SK-N-SH (cell line): ENCODE results near the gene UGT1A4. TPM values are rescaled to one million over a fixed set of nuclear protein-coding genes. Genes with fewer than 3 reads are reported as not detected.

Experiments used
- CTCF ChIA-PET: fragments of 300-600, 350-600 bp; formaldehyde crosslinking; extraction: SDS; loops from one replicate; lab custom pipeline; 2021; lab: Yijun Ruan, JAX
- POLR2A ChIA-PET: fragments of 350-600 bp; sonication (Branson Sonifier 250); formaldehyde crosslinking; extraction: SDS; loops from one replicate; lab custom pipeline; 2020; ENCODE audit warnings: antibody characterized with exemption, inconsistent platforms; lab: Yijun Ruan, JAX
- DNase-seq: peaks from one replicate; pipeline ENCODE4 v3.0.0; 2012
- H2AFZ ChIP-seq: fragments of 200-600 bp; sonication (generic); 2 replicates; pipeline ENCODE4 v1.8.1; 2016; ENCODE audit warnings: antibody characterized with exemption, mild to moderate bottlenecking, low read depth
- H3F3A ChIP-seq: fragments of 200-600 bp; sonication (generic); replicated peaks from 2 replicates; pipeline ENCODE3; 2016; ENCODE audit warnings: antibody characterized with exemption, mild to moderate bottlenecking; ENCODE audit not compliant: insufficient read depth
- H3K27ac ChIP-seq, 2 experiments: fragments of 200-500 bp in 1 of 2; fragments of 200-600 bp in 1 of 2; sonication (Bioruptor generic) in 1 of 2; sonication (generic), shearing (Covaris generic) in 1 of 2; 2 replicates each; pipeline versions ENCODE4 v1.5.1 to v1.6.1; 2014 to 2016; ENCODE audit warnings: low read depth in 2 of 2, inconsistent platforms in 1 of 2, low read length in 1 of 2, mild to moderate bottlenecking in 1 of 2, mixed read lengths in 1 of 2
- H3K27me3 ChIP-seq: fragments of 200-600 bp; sonication (generic), shearing (Covaris generic); 2 replicates; pipeline ENCODE4 v1.6.1; 2016; ENCODE audit warnings: mixed run types; ENCODE audit not compliant: insufficient read depth
- H3K36me3 ChIP-seq, 2 experiments: fragments of 200-500 bp in 1 of 2; fragments of 200-600 bp in 1 of 2; sonication (Bioruptor generic) in 1 of 2; sonication (generic) in 1 of 2; replicated peaks in 1 of 2; 2 replicates each; pipeline versions ENCODE3 to v1.5.1; 2014 to 2016; ENCODE audit warnings: low read length in 1 of 2, mild to moderate bottlenecking in 1 of 2; ENCODE audit not compliant: insufficient read depth in 2 of 2, control insufficient read depth in 1 of 2
- H3K4me1 ChIP-seq, 2 experiments: fragments of 200-500 bp in 1 of 2; fragments of 200-600 bp in 1 of 2; sonication (Bioruptor generic) in 1 of 2; sonication (generic), shearing (Covaris generic) in 1 of 2; 2 replicates each; pipeline versions ENCODE4 v1.5.1 to v1.6.1; 2014 to 2016; ENCODE audit warnings: low read depth in 1 of 2, low read length in 1 of 2, mixed run types in 1 of 2; ENCODE audit not compliant: insufficient read depth in 2 of 2, control insufficient read depth in 1 of 2
- H3K4me2 ChIP-seq: fragments of 200-600 bp; sonication (generic), shearing (Covaris generic); 2 replicates; pipeline ENCODE4 v1.6.1; 2017; ENCODE audit warnings: mixed run types
- H3K4me3 ChIP-seq, 2 experiments: fragments of 200-500 bp in 1 of 2; fragments of 200-600 bp in 1 of 2; sonication (Bioruptor generic) in 1 of 2; sonication (generic), shearing (Covaris generic) in 1 of 2; 2 replicates each; pipeline versions ENCODE4 v1.5.1 to v1.8.1; 2014 to 2016; ENCODE audit warnings: low read depth in 2 of 2, inconsistent platforms in 1 of 2, low read length in 1 of 2, mild to moderate bottlenecking in 1 of 2, mixed read lengths in 1 of 2, moderate library complexity in 1 of 2
- H3K79me2 ChIP-seq: fragments of 200-600 bp; sonication (generic); 2 replicates; pipeline ENCODE4 v1.8.1; 2017; ENCODE audit warnings: mild to moderate bottlenecking; ENCODE audit not compliant: insufficient read depth
- H3K9ac ChIP-seq: fragments of 200-600 bp; sonication (generic); 2 replicates; pipeline ENCODE4 v1.6.1; 2017; ENCODE audit warnings: mixed run types
- H3K9me2 ChIP-seq: fragments of 200-600 bp; sonication (generic); 2 replicates; pipeline ENCODE4 v1.6.1; 2017; ENCODE audit warnings: mixed run types
- H3K9me3 ChIP-seq: fragments of 200-600 bp; sonication (generic); 2 replicates; pipeline ENCODE4 v1.6.1; 2017; ENCODE audit warnings: mixed run types, mild to moderate bottlenecking, moderate library complexity
- H4K20me1 ChIP-seq: fragments of 200-600 bp; sonication (generic); 2 replicates; pipeline ENCODE4 v1.6.1; 2017; ENCODE audit warnings: mild to moderate bottlenecking, mixed run types; ENCODE audit not compliant: insufficient read depth
- EZH2phosphoT487 ChIP-seq: fragments of 200-600 bp; sonication (generic); IDR thresholded peaks from 2 replicates; pipeline ENCODE4 v1.6.1; 2017; ENCODE audit warnings: low read depth, mixed run types, mild to moderate bottlenecking, antibody characterized with exemption, moderate library complexity, borderline replicate concordance
- FOXM1 ChIP-seq: IDR thresholded peaks from 2 replicates; pipeline ENCODE4 v1.4.0; 2012; ENCODE audit warnings: low read depth, mild to moderate bottlenecking
- MXI1 ChIP-seq: IDR thresholded peaks from 2 replicates; pipeline ENCODE4 v1.6.1; 2012; ENCODE audit warnings: mild to moderate bottlenecking, low read depth, low read length, improper control_type of control experiment
- SIN3A ChIP-seq: IDR thresholded peaks from 2 replicates; pipeline ENCODE4 v1.6.1; 2012; ENCODE audit warnings: low read depth, mild to moderate bottlenecking, low read length, moderate library complexity, borderline replicate concordance
- ZBTB33 ChIP-seq: IDR thresholded peaks from 2 replicates; pipeline ENCODE4 v1.4.0; 2012; ENCODE audit warnings: low read depth, borderline replicate concordance
- WGBS: methylation state at CpG from one replicate; pipeline ENCODE4 v1.1.6; 2017; ENCODE audit warnings: low lambda C conversion rate; 5-methylcytosine and 5-hydroxymethylcytosine counted together
- polyA plus RNA-seq, 3 experiments: library from polyadenylated mRNA; depleted of rRNA; stranded (reverse); fragments of >200 nt; gene quantifications; 2 replicates each; pipeline ENCODE4 v1.2.3, GENCODE V29; 2012
- TF ChIP-seq, protein P1 (sequence below): fragments of 150-350 bp; IDR thresholded peaks from 2 replicates; pipeline ENCODE4 v1.6.1; 2017; ENCODE audit warnings: antibody characterized with exemption, low read length, low read depth, borderline replicate concordance

Gene UGT1A4
- polyA plus RNA-seq, 1 of the 3 experiments (the other 2 are of a cell fraction): not detected

- TF ChIP-seq, protein P1, sequence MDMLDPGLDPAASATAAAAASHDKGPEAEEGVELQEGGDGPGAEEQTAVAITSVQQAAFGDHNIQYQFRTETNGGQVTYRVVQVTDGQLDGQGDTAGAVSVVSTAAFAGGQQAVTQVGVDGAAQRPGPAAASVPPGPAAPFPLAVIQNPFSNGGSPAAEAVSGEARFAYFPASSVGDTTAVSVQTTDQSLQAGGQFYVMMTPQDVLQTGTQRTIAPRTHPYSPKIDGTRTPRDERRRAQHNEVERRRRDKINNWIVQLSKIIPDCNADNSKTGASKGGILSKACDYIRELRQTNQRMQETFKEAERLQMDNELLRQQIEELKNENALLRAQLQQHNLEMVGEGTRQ: no peak
- TF ChIP-seq FOXM1: no peak
Observed at GRCh38 chr2:233688341-233688740, 30.2 kb upstream of the UGT1A4 start (continued).

DNA sequence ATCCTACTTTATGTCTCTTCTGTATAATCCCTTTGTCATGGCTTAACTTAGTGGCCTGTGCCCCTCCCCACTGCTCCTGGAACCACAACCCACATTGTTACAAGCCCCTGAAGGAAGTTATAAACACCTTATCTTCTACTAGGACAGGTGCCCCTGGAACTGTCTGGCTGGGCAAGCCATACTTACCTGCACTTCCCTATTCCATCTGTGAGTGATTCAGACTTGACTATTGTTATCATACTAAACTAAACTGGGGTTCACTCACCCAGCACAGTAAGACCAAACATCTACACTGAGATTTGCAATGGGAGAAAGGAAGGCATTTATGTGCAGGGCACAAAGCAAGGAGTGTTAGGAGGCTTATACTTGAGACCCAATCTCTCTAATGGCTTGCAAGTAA is 29.5 kb upstream of the UGT1A4 start:
- Histone ChIP-seq H3K9me3 (no peaks in the 10 kb centered on the region), H3K4me1 (no peaks in the 10 kb centered on the region), H3K27ac (no peak overlapping the region), H3K79me2 (no peaks in the 10 kb centered on the region), H3K9me2 (no peaks in the 10 kb centered on the region), H3K4me3 (no peak overlapping the region), H3K36me3 (no peaks in the 10 kb centered on the region), H3K9ac (no peak overlapping the region), H3F3A (no peaks in the 10 kb centered on the region), H3K27me3 (no peaks in the 10 kb centered on the region), H2AFZ (no peak overlapping the region), H3K4me2 (no peak overlapping the region), H4K20me1 (no peaks in the 10 kb centered on the region)
- DNase-seq: no peak
- ChIA-PET POLR2A (no interaction called here), CTCF (no interaction called here)
- TF ChIP-seq MXI1 (no peak), SIN3A (no peak), ZBTB33 (no peak), EZH2phosphoT487 (no peak)

DNA sequence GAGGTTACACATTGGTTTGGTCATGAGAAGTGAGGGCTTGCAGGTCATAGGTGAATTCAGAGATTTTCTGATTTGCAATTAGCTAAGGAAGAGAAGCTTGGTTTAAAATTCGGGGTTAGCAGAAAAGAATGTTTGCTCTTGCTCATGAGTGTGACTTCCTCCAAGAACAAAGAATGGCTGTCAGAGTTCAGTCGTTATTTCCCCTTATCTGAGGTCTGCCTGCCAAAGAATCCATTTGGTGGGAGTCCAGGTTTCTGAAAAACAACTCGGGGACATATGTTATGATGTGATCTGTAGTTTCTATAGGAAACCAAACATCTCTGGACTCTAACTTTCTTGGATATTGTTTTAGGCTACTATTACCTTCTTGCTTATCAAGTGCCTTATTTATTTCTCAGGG is 29.0 kb upstream of the UGT1A4 start:
- no peaks in the 10 kb centered on the region for H3K4me1 ChIP-seq
- 23% methylated on average over 3 of the region's 3 CpGs for WGBS
- no peaks in the 10 kb centered on the region for H3K27me3 ChIP-seq
- no peak overlapping the region for H3K27ac ChIP-seq
- H3F3A ChIP-seq: no peaks in the 10 kb centered on the region
- H3K36me3 ChIP-seq: no peaks in the 10 kb centered on the region
- no peak for DNase-seq
- H3K9me3 ChIP-seq: no peaks in the 10 kb centered on the region
- H2AFZ ChIP-seq: no peak overlapping the region
- H3K79me2 ChIP-seq: no peaks in the 10 kb centered on the region
- TF ChIP-seq, protein P1: no peak
- no peak overlapping the region for H3K9ac ChIP-seq
- ChIA-PET POLR2A (no interaction called here), CTCF (no interaction called here)
- no peak overlapping the region for H3K4me2 ChIP-seq
- H3K4me3 ChIP-seq: no peak overlapping the region
- H4K20me1 ChIP-seq: no peaks in the 10 kb centered on the region
- no peaks in the 10 kb centered on the region for H3K9me2 ChIP-seq
